ENCODE measurements around the gene JARID2. TPM values are rescaled to one million over a fixed set of nuclear protein-coding genes. Genes with fewer than 3 reads are reported as not detected.

Gene JARID2
- total RNA-seq, 2 donors from 2014 or later = 7.9 to 8.6 TPM

GRCh38 chr6:15495375-15495901, 249.6 kb downstream of the JARID2 start:
- intact Hi-C loops (cut with DNase I) = no loop called here
- ATAC-seq = peak; percentile 85 to 87
- peak; percentile 67 for DNase-seq

- DNase-seq = no peak
- intact Hi-C loops (cut with DNase I) = no loop called here
- no peak for ATAC-seq
Measured at GRCh38 chr6:15496345-15497131, 250.7 kb downstream of the JARID2 start.

GRCh38 chr6:15498640-15499039, 252.8 kb downstream of the JARID2 start:
- DNase-seq (no peak), ATAC-seq (no peak)

GRCh38 chr6:15499125-15499524, 253.3 kb downstream of the JARID2 start:
- intact Hi-C loops (cut with DNase I) = no loop called here
- no peak for ATAC-seq
- DNase-seq = no peak

More at GRCh38 chr6:15498640-15499039, 252.8 kb downstream of the JARID2 start:
- intact Hi-C loops (cut with DNase I) = no loop called here

- no peak for ATAC-seq
- intact Hi-C loops (cut with DNase I) = no loop called here
- DNase-seq = no peak
Measured at GRCh38 chr6:15499591-15499990, 253.7 kb downstream of the JARID2 start.

- DNase-seq (no peak), ATAC-seq (no peak)
- intact Hi-C loops (cut with DNase I) = loop anchor here (5.0 to 10.0 kb wide), 2 partner anchors 122 to 125 kb away; no protein-coding TSS in a partner anchor
Measured at GRCh38 chr6:15500078-15500740, 254.3 kb downstream of the JARID2 start.

- intact Hi-C loops (cut with DNase I) = loop anchor here (5.0 to 10.0 kb wide), 2 partner anchors 121 to 124 kb away; no protein-coding TSS in a partner anchor
- DNase-seq (no peak), ATAC-seq (no peak)
Measured at GRCh38 chr6:15500901-15501825, 255.3 kb downstream of the JARID2 start.

GRCh38 chr6:15501826-15502445, 256.1 kb downstream of the JARID2 start:
- DNase-seq (peak; percentile 67), ATAC-seq (peak; percentile 19 to 60)
- intact Hi-C loops (cut with DNase I) = loop anchor here (5.0 to 10.0 kb wide), 2 partner anchors 120 to 123 kb away; no protein-coding TSS in a partner anchor

- ATAC-seq (no peak), DNase-seq (no peak)
- intact Hi-C loops (cut with DNase I) = loop anchor here (5.0 to 10.0 kb wide), 2 partner anchors 120 to 122 kb away; no protein-coding TSS in a partner anchor
Measured at GRCh38 chr6:15502446-15503345, 256.8 kb downstream of the JARID2 start.

GRCh38 chr6:15503346-15503680, 257.4 kb downstream of the JARID2 start:
- intact Hi-C loops (cut with DNase I) = loop anchor here (5.0 to 10.0 kb wide), 2 partner anchors 119 to 121 kb away; no protein-coding TSS in a partner anchor
- DNase-seq (no peak), ATAC-seq (no peak)

- intact Hi-C loops (cut with DNase I) = loop anchor here (5.0 to 10.0 kb wide), 2 partner anchors 118 to 121 kb away; no protein-coding TSS in a partner anchor
- ATAC-seq (peak; percentile 41 to 56), DNase-seq (peak; percentile 67)
Measured at GRCh38 chr6:15504040-15504495, 258.2 kb downstream of the JARID2 start.

- DNase-seq (peak; percentile 77), ATAC-seq (peak; percentile 68 to 76)
- intact Hi-C loops (cut with DNase I) = loop anchor here (5.0 to 10.0 kb wide), 2 partner anchors 118 to 120 kb away; no protein-coding TSS in a partner anchor
Measured at GRCh38 chr6:15504581-15505350, 258.9 kb downstream of the JARID2 start.

GRCh38 chr6:15505463-15505918, 259.6 kb downstream of the JARID2 start:
- no peak for DNase-seq
- ATAC-seq = no peak
- intact Hi-C loops (cut with DNase I) = loop anchor here in 1 of 2 donors (10.0 kb wide), 1 partner anchor 119 kb away; no protein-coding TSS in a partner anchor

GRCh38 chr6:15506066-15506465, 260.2 kb downstream of the JARID2 start:
- DNase-seq (no peak), ATAC-seq (no peak)
- intact Hi-C loops (cut with DNase I) = loop anchor here in 1 of 2 donors (10.0 kb wide), 1 partner anchor 119 kb away; no protein-coding TSS in a partner anchor

- ATAC-seq = no peak
- intact Hi-C loops (cut with DNase I) = loop anchor here in 1 of 2 donors (10.0 kb wide), 1 partner anchor 118 kb away; no protein-coding TSS in a partner anchor
Measured at GRCh38 chr6:15507221-15507620, 261.4 kb downstream of the JARID2 start.

GRCh38 chr6:15507746-15508145, 261.9 kb downstream of the JARID2 start:
- ATAC-seq (no peak), DNase-seq (no peak)
- intact Hi-C loops (cut with DNase I) = loop anchor here in 1 of 2 donors (10.0 kb wide), 1 partner anchor 117 kb away; no protein-coding TSS in a partner anchor

More at GRCh38 chr6:15507221-15507620, 261.4 kb downstream of the JARID2 start:
- no peak for DNase-seq

Data from left cardiac atrium (tissue), 4 donors.